ENCODE data around the gene HOTAIR.

HOTAIR gene

DNA sequence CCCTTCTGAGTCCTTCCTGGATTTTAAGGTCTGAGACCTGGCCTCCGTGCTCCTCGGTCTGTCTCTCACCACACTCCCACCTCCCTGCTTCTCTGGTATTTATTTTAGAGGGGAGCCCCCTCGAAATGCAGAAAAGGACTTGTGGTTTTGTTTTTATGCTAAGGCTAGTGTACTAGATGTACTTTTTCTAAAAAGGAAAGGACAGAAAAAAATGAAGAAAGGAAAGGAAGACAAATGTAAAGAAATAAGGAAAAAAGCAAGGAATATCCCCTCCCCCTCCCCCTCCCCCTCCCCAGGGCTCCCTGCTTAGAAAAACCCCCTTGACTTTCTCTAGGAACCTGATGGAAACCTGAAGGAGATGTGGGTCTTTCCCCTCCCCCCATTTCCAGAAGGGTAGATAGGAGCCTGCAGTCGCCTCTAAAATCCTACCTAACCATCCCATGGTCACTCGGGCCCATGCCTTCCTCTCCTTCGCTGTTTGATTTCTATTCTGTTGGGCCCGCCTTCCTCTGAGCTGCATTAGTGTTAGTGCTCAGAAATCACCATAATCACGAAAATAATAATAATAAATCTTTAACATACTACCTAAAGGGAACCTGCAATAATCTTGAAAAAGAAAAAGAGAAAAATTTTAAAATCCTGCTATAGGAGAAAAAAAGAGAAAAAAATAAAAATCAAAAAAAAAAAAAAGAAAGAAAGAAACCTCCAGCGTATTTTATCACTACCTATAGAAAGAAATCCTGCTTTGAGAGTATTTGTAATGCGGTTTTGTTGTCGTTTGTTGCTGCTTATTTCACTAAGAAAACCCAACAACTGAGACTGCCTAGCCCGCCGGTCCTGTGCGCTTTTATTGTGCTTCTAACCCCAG, 37.1 kb upstream of the HOTAIR start:
- no peak for DNase-seq

DNA sequence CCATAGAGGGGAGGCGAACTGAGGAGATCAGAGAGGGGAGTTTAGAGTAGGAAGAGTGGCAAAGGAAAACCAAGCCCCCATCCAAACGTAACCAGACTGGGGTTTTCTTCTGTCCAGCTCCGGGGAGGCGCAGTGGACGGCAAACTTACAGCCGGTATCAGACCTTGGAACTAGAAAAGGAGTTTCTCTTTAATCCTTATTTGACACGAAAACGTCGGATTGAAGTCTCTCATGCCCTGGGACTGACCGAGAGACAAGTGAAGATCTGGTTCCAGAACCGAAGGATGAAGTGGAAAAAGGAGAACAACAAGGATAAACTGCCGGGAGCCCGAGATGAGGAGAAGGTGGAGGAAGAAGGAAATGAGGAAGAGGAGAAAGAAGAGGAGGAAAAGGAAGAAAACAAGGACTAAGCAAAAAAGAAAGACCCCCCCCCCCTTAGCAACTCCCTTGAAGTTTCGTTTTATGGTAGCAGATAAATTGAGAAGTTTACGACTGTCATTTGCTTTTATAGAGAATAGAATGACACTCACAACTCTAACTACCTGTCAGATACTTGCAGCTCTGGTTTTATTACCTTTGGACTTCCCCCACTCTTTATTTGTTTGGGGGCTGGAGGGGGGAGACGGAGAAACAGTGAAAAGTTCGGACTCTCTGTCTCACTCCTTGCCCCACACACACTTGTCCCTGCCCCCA, 36.4 kb upstream of the HOTAIR start:
- DNase-seq, result no peak

DNA sequence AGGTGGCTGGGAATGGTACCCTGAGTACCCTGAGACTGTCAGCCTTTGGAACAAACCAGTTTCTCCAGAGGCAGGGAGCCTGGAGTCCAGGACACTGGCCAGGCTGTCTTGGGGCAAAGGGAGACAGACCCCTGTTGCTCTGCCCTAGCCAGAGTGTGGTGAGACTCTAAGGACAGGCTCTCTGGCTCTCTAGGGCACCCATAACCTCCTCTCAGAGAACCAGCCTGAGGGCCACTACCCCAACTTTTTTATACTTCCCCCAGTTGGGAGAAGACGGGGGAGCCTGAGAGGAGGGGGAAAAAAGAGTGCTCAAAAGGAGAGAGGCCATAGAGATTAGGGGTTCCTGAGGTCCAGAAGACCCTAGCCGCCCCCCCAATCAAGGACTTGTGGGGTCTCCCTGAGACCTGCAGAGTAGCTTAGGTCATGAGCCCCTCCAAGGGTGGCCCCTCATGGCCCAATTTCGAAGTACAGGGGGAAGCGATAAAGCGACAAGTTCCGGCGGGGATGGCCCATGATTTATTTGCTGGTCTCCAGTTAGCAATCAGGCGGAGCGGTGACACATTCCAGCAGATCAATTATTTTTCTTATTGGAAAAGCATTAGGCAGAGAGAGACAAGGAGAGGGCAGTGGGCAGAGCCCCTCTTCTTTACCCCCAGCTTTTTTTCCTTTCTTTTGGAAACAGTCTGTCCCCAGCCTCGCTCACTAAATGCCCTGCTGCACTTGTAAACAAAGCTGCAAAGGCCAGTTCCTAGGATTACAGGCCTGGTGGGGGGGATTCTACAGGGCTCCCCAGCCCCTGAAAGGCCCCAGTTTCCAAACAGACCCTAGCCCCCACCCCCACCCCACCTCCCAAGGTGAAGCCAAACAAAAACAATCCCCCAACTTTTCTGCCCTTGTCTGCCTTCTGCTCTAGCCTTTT, 35.6 kb upstream of the HOTAIR start:
- no peak for DNase-seq

DNA sequence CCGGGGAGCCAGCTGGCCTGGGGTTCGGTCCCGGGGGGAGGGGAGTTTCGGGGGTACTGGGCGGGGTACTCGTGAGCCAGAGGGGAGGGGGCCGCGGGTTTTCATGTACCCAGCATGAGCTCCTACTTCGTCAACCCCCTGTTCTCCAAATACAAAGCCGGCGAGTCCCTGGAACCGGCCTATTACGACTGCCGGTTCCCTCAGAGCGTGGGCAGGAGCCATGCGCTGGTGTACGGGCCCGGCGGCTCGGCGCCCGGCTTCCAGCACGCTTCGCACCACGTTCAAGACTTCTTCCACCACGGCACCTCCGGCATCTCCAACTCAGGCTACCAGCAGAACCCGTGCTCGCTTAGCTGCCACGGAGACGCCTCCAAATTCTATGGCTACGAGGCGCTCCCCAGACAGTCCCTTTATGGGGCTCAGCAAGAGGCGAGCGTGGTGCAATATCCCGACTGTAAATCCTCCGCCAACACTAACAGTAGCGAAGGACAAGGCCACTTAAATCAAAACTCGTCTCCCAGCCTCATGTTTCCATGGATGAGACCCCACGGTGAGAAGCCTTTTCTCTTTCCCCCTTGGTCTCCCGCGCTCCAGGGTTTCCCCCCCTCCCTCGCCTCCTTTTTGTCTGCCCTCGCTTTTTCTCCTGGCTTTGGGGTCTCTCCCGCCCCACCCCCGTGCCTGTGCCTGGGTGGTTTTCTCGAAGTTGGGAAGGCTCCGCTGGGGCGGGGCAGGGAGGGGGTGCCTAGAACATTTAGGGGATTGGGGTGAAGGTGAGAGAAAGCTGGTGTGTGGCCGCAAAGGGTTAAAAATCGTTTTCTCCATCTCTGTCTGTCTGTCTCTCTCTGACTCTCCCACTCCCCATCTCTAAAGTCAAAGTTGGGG, 34.7 kb upstream of the HOTAIR start:
- no peak for DNase-seq

DNA sequence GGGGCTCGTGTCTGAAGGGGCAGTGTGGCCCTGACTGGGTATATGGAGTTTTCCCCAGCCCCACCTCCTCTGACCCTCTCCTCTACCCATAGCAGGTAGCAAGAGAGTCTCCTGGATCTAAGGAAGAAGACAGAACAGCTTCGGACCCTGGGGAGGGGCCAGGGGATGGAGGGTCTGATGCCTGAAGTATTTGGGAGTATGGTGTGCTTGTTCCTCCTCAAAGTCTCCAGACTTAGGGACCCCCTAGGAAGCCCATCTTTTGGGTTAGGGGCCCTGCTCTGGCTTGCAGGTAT, 33.5 kb upstream of the HOTAIR start:
- DNase-seq, result no peak

DNA sequence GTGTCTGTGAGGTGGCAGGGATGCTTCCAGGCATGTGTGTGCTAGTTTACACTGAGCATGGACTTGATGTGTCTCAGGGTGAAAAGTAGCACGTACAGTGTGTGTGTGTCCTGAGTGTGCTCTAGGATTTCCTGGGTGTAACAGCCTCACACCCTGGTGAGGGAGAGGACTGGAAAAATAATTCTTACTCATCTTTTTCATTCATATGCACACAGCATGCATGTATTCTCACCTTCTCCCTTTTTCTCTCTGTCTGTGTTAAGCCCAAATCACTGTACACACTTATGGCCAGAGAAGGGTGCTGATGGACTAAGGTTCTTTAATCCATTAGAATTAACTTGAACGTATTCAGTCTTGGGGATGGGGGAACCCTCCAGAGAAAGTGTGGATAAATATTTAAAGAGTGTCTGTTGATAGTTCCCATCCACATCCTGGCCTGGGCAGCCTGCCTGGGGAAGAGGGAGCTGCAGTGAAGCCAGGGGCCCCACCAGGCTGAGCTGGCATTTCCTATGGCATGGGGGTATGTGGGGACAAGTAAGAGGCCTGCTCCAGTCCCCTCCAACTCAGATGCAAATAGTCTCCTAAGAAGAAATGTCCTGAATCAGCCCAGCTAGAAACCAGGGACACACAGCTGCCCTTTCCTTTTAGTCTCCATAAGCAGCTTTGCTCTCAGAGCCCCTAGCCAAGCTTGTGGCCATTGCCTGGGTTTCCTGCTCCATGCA, 32.9 kb upstream of the HOTAIR start:
- no peak for DNase-seq

DNA sequence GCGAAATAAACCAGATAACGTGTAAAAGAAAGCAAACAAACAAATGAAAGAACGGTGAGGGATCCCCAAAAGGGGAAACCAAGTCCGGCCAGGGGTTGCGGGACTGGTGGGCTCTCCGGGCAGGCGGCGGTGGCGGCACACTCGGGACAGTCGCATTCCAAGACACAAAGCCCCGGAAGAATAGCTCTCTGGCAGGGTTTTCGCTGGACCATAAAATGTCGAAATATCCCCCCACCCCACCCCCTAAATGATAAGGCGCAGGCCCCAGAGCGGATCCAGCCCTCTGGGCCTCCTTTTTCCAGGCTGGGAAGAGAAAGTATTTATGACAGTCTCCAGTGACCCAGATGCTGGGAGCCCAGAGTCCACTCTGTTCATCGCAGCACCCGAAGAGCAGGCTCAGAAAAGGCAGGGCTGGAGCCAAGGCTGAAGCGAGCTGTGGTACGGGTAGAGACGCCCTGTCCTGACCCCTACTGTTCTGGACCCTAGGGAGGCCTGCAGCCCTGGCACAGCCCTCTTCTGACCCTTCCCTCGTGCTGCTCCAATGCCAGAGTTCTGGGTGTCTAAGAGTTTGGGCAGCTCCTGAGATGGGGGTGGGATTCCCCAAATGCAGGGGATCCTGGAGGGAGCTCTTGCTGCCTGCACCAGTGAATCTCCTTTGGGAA, 31.9 kb upstream of the HOTAIR start:
- DNase-seq, result no peak

DNA sequence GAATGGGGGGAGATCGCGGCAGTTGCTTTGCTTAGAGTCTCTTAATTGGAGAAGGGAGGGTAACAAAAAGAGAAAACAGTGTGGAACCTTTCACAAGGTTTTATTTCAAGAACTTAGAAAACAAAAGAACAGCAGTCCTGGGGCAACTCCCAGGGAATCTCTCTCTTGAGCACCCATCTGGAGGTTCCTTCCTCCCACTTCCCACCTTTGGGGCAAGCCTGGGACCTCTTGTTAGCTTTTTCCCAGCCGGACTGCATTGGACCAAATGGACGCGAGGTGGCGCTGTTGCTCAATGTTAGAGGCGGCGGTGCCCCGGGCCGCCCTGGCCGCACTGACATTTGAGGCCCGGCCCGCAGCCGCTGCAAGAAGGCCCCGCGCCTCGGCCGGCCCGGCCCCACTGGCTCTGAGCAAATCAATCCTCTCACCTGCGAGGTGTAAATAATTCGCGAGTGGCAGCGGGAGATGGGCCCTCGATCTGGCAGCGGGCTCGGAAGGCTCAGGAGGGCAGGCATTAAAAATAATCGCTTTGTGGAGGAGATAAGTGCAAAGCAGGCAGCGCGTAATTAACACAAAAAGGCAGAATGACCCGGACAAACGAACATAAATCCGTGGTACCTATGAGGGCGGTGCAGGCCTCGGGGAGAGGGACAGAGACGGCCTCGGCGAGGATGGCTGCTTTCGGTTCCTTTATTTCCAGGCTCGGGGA, 31.3 kb upstream of the HOTAIR start:
- DNase-seq, result peak; percentile 75

DNA sequence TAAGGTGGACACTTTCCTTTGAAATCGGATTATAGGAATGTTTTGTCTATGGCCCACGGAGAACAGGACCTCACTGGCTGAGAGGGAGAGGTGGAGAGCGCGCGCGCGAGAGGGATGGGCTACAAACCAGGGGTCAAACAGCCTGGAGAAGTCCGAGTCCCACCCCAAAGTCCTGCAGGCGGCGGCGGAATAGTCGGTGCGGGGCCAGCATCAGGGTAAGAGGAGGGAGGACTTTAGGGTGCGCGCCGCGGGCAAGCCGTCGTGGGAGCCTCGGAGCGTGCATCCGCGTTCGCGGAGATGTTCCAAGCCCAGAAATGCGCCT, 30.7 kb upstream of the HOTAIR start:
- DNase-seq, result no peak

DNA sequence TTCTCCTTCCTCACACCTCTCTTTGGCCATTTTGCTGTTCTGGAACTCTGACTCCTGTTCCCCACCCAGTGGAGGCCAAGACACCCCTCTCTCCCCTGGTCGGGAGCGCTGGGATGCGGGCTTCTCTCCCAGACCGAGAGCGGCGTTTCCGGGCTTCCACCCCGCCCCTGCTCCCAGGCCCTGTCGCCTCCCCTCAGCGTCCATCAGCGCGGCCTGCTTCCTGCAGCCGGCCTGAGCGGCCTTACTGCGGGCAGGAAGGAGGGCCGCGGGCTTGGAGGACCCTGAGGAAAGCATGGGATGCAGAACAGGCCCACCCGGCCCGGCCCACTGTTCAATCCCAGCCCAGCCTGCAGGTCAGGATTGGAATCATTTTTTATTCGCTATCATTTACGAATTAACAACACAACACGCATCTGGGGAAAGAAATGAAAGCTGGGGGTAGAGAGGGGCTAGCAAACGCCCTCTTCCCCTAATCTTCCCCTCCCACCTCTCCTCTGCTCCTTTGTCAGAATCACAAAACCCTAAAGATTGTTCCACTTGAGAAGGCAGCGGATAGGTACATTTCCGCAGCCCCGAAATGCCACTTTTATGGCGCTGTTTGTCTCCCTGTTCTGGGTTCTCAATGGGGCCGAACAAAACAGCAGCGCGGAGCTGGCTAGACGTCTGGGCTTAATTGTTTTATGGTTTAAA, 30.2 kb upstream of the HOTAIR start:
- no peak for DNase-seq

DNA sequence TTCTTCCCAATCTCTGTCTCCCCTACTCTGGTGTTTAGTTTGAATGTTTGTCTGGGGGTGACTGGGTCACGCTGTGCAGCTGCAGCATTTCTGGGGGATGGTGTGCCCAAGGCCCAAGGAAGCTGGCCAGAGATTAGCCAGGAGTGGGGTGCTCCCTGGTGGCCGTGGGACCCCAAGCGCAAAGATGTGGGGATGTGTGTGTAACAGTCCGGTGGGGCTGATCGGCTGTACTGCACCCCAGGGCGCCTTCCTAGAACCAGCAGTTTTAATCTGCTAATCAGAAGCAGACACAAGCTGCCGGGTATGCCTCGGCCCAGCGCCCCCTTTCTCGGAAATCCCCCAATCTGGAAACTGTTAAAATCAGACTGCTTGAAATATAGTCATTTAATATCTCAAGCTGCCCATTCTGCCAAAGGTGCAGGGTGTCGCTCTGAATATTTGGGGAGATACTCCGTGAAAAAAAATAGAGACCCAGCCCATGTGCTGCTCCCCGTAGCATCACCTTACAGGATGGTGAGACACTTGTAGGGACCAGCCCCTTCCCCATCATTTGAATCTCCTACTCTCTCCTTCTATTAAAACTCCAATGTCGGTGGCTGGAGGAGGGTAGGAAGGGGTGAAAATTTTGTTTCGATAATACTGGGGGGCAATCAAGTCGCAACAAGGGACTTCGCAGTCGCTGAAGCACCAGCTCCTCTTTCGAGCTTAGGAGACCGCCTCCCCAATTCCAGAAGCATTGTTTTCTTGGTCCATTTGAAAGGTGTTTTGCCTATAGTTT, 29.5 kb upstream of the HOTAIR start:
- DNase-seq, result no peak

DNA sequence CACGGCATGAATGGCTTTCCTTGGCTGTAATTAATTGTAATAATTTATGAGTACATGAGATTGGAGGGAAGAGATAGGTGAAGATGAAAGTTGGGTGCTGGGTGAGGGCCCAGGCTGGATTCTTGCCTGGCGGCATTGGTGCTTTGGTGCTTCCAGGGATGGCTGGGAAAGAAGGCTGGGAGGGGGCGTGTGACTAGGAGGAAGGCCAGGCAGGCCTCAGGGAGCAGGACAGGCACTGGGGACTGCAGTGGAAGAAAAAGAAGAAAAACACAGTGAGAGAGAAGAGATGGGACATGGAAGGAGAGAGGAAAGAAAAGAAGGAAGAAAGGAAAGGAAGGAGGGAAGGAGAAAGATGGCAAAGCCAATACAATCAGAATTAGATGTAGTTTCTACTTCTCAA, 28.9 kb upstream of the HOTAIR start:
- DNase-seq, result no peak

DNA sequence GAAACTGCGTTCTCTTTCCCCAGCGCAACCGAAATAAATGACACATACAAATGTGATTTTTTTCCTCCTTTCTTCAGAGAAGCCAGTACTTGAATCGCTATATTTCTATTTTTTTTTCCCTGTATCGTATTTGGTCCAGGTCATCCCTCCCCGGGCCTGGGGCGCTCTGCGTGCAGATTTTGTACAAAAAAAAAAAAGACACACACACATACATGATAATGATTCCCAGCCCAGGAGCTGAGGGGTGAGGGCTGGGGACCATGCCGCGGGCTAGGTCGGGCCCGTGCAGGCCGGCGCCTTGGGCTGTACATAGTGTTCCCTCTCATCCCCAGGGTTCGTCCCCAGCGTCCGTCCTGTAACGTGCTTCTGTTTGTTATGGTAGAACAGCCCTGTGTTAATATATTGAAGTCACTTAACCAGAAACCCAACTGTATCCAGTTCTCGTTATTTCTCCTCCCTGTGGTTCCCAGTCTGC, 28.2 kb upstream of the HOTAIR start:
- no peak for DNase-seq

DNA sequence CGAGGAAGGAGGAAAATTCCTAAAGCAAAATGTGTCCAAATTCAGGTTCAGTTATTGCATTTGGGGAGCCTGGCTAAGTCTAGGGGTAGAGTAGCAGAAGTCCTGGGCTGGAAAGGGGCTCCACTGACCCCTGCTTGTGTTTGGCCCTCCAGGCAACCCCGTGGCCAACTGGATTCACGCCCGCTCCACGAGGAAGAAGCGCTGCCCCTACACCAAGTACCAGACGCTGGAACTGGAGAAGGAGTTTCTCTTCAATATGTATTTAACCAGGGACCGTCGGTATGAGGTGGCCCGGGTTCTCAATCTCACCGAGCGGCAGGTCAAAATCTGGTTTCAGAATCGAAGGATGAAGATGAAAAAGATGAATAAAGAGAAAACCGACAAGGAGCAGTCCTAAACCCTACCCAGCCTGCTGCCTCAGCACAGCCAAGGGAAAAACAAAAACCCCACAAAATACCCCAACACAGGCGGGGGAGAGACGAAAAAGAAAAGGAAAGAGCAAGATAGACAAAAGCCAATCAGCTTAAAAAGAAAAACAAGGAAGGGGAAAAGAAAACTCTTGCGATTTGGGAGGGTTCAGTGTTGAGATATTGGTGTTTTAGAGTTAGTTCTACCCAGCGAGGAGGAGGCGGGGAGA, 27.6 kb upstream of the HOTAIR start:
- no peak for DNase-seq

DNA sequence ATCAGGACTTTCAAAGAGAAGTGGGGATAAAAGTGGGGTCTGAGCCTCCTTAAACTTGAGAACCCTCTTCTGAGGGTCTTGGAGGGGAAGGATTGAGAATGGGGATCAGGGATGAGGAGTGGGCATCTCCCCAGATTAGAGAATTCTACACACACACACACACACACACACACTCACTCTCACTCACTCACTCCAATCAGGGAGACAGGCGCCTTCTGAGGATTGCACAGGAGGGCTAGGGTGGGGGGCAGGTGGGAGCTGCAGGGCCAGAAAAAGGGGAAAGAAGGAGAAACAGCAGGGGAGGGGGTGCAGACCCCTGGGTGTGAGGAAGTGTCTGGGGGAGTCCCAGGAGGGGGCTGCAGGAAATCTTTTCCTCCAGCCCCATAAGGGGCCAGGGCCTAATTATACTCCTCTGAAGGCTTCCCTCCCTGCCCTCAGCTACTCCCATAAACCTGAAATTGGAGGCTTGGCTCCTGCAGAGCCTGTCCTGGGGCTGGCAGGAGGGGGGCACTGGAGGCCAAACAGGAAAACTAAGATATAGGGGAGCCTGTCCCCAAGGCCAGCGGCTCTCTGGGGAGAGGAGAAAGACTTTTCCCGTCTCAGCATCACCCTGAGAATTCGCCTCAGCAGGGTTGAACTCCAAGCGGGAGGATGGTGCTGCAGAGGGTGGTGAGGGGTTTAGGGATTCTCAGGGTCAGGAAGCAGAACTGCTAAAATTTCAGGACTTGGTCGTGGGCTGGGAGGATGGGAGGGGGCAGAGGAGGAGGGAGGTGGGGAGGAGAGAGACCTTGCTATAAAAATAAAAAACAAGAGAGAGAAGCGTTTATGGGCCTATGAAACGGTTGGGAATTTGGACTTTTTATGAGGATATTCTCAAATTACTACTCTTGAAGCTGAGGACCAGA, 26.8 kb upstream of the HOTAIR start:
- DNase-seq, result no peak

DNA sequence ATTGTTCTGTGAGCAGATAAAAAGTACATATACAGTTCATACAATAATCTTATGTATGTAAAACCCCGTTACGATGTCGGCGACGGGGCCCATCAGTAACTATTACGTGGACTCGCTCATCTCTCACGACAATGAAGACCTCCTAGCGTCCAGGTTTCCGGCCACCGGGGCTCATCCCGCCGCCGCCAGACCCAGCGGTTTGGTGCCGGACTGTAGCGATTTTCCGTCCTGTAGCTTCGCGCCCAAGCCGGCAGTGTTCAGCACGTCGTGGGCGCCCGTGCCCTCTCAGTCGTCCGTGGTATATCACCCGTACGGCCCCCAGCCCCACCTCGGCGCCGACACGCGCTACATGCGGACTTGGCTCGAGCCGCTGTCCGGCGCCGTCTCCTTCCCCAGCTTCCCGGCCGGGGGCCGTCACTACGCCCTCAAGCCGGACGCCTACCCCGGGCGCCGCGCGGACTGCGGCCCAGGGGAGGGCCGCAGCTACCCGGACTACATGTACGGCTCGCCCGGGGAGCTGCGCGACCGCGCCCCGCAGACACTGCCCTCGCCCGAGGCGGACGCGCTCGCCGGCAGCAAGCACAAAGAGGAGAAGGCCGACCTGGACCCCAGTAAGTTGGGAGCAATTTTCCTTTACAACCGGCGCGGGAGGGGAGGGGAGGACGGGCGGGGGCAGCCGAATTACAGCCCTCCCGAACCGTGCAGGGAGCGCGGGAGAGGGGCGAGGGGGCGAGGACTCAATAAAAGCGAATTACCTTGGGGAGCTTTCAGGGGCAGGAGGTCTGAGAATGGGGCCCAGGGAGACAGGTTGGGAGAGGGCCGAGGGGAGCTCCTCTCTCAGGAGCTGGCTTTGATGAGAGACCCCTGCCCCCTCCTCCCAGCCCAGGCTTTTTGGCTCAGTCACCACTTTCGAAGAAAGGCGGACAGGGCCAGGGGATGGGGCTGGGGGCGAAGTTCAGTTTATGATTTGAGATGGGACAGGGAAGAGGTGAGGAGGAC, 25.7 kb upstream of the HOTAIR start, which contains the start of gene HOXC9:
Gene HOXC9 (plus strand): TSS at position 46 of the 999 bp plus-strand sequence. CDS start 28 bp downstream, at position 74.
- no peak for DNase-seq
